Uterus (tissue), 4 donors: ENCODE data around the gene SLC8A1. TPM values are rescaled to one million over a fixed set of nuclear protein-coding genes. Genes with fewer than 3 reads are reported as not detected.

ENCODE experiments used
- DNase-seq, 2 donors: peaks; one replicate each; pipeline ENCODE4 v3.0.0-alpha.2; 2019 to 2020
- H3K27ac ChIP-seq, 2 donors: fragments of 200-600 bp; sonication (generic); 1 replicate in 1 of 2; 2 replicates in 1 of 2; pipeline ENCODE4 v1.5.1; 2016 to 2018
- H3K27me3 ChIP-seq, 2 donors: fragments of 200-600 bp; sonication (generic); one replicate each; pipeline ENCODE4 v1.5.1; 2018 to 2019; ENCODE audit warnings: control low read depth in 1 of 2
- H3K36me3 ChIP-seq, 2 donors: fragments of 200-600 bp; sonication (generic); one replicate each; pipeline ENCODE4 v1.5.1; 2019; ENCODE audit warnings: control low read depth in 1 of 2
- H3K4me1 ChIP-seq, 2 donors: fragments of 200-600 bp; sonication (generic); one replicate each; pipeline ENCODE4 v1.5.1; 2018 to 2019; ENCODE audit warnings: control low read depth in 1 of 2
- H3K4me3 ChIP-seq, 2 donors: fragments of 200-600 bp; sonication (generic); 1 replicate in 1 of 2; 2 replicates in 1 of 2; pipeline ENCODE4 v1.5.1; 2018 to 2019; ENCODE audit warnings: mild to moderate bottlenecking in 1 of 2
- H3K9me3 ChIP-seq, 2 donors: fragments of 200-600 bp; sonication (generic); one replicate each; pipeline ENCODE4 v1.5.1; 2019; ENCODE audit warnings: control low read depth in 1 of 2
- CTCF ChIP-seq, 4 experiments: fragments of 200-600 bp in 2 of 4; fragments of 450-650 bp in 2 of 4; sonication (generic) in 2 of 4; IDR thresholded peaks; one replicate each; pipeline ENCODE4 v1.5.1; 2016 to 2019; ENCODE audit warnings: antibody characterized with exemption in 4 of 4, mild to moderate bottlenecking in 2 of 4, moderate library complexity in 1 of 4
- POLR2A ChIP-seq, 2 donors: fragments of 450-650 bp; IDR thresholded peaks; one replicate each; pipeline ENCODE4 v1.6.1; 2016; ENCODE audit warnings: antibody characterized with exemption in 2 of 2, mild to moderate bottlenecking in 1 of 2, moderate library complexity in 1 of 2
- intact Hi-C: fragments of 100-400 bp; cut with DNase I; formaldehyde crosslinking; loops from one replicate; pipeline ENCODE4 v1.15.1; 2023; ENCODE audit warnings: low total_unique reads
- total RNA-seq, 4 donors: library from RNA; depleted of rRNA in 3 of 4; stranded (reverse); fragments of >200 nt in 3 of 4; gene quantifications; one replicate each; pipeline versions ENCODE4 v1.1.0 to v1.2.4, GENCODE V29; 2014 to 2023
- donor health status: DM: yes; HTN: yes; CAD: no.

SLC8A1 gene
- total RNA-seq, 4 donors from 2014 or later, result 61.2 to 257 (median 140) TPM

GRCh38 chr2:40243581-40244187 is 208.2 kb downstream of the SLC8A1 start:
- H3K9me3 ChIP-seq, result no peaks in the 10 kb centered on the region
- no peak for DNase-seq
- peaks cover 0 to 5% of the 10 kb centered on the region in 2 donors for H3K4me1 ChIP-seq
- intact Hi-C loops, result no loop called here
- H3K27ac ChIP-seq, result peak overlapping the region; percentile 62 to 78
- no peaks in the 10 kb centered on the region for H3K36me3 ChIP-seq
- no peak for TF ChIP-seq POLR2A (IDR thresholded peaks at IDR 0.05)
- no peak for TF ChIP-seq CTCF (IDR thresholded peaks at IDR 0.05)
- H3K27me3 ChIP-seq, result no peaks in the 10 kb centered on the region
- H3K4me3 ChIP-seq, result no peak overlapping the region

GRCh38 chr2:40242315-40242714 is 209.6 kb downstream of the SLC8A1 start:
- Histone ChIP-seq H3K27ac (no peak overlapping the region), H3K4me3 (no peak overlapping the region), H3K36me3 (no peaks in the 10 kb centered on the region), H3K4me1 (peaks cover 0 to 5% of the 10 kb centered on the region in 2 donors), H3K9me3 (no peaks in the 10 kb centered on the region), H3K27me3 (no peaks in the 10 kb centered on the region)
- intact Hi-C loops, result no loop called here
- no peak for DNase-seq
- TF ChIP-seq CTCF (IDR thresholded peaks at IDR 0.05) (no peak), POLR2A (IDR thresholded peaks at IDR 0.05) (no peak)

GRCh38 chr2:40240070-40240469 is 211.8 kb downstream of the SLC8A1 start:
- TF ChIP-seq POLR2A (IDR thresholded peaks at IDR 0.05), result no peak
- TF ChIP-seq CTCF (IDR thresholded peaks at IDR 0.05), result no peak
- H3K27me3 ChIP-seq, result no peaks in the 10 kb centered on the region
- intact Hi-C loops, result no loop called here

GRCh38 chr2:40230707-40231432 is 221.0 kb downstream of the SLC8A1 start:
- no peak overlapping the region for H3K27ac ChIP-seq
- no peaks in the 10 kb centered on the region for H3K9me3 ChIP-seq
- no peak for DNase-seq
- no peaks in the 10 kb centered on the region for H3K4me1 ChIP-seq
- no peak overlapping the region for H3K4me3 ChIP-seq
- no peaks in the 10 kb centered on the region for H3K27me3 ChIP-seq
- H3K36me3 ChIP-seq, result no peaks in the 10 kb centered on the region
- intact Hi-C loops, result no loop called here
- TF ChIP-seq CTCF (IDR thresholded peaks at IDR 0.05), result no peak
- TF ChIP-seq POLR2A (IDR thresholded peaks at IDR 0.05), result no peak

More at GRCh38 chr2:40240070-40240469, 211.8 kb downstream of the SLC8A1 start:
- H3K4me1 ChIP-seq, result peaks cover 0 to 5% of the 10 kb centered on the region in 2 donors
- H3K27ac ChIP-seq, result peak overlapping the region; percentile 21 to 33
- H3K4me3 ChIP-seq, result no peak overlapping the region
- no peaks in the 10 kb centered on the region for H3K9me3 ChIP-seq
- H3K36me3 ChIP-seq, result no peaks in the 10 kb centered on the region
- DNase-seq, result peak; percentile 79 to 84

- Histone ChIP-seq H3K27me3 (no peaks in the 10 kb centered on the region), H3K4me1 (no peaks in the 10 kb centered on the region), H3K9me3 (no peaks in the 10 kb centered on the region), H3K36me3 (no peaks in the 10 kb centered on the region), H3K27ac (no peak overlapping the region), H3K4me3 (no peak overlapping the region)
- no peak for TF ChIP-seq CTCF (IDR thresholded peaks at IDR 0.05)
- no peak for TF ChIP-seq POLR2A (IDR thresholded peaks at IDR 0.05)
- DNase-seq, result no peak
- intact Hi-C loops, result no loop called here
These were observed 221.7 kb downstream of the SLC8A1 start for GRCh38 chr2:40230186-40230585.
